GM12891 (cell line): ENCODE data around the gene SLC25A20.
A peak's percentile ranks its signal among the peaks of the same experiment; 100 is the strongest.

Experiments
- DNase-seq: peaks from one replicate; pipeline ENCODE4 v3.0.0; 2011; ENCODE audit warnings: low spot score; ENCODE audit not compliant: insufficient read length
- FAIRE-seq: peaks from 2 replicates; lab custom pipeline; 2011; peaks lifted over from hg19 to GRCh38; lab: Jason Lieb, UNC
- PAX5 ChIP-seq: IDR thresholded peaks from 2 replicates; pipeline ENCODE4 v1.6.1; 2011; ENCODE audit warnings: low read length, moderate library complexity, mild to moderate bottlenecking; ENCODE audit not compliant: insufficient read depth, severe bottlenecking
- POLR2A ChIP-seq: IDR thresholded peaks from 2 replicates; pipeline ENCODE4 v1.6.1; 2011; ENCODE audit warnings: low read depth, low read length, control low read depth
- POLR2AphosphoS5 ChIP-seq: IDR thresholded peaks from 2 replicates; pipeline ENCODE4 v1.6.1; 2011; ENCODE audit warnings: low read depth, low read length, control low read depth
- POU2F2 ChIP-seq: IDR thresholded peaks from 2 replicates; pipeline ENCODE4 v1.6.1; 2011; ENCODE audit warnings: low read depth, mild to moderate bottlenecking, control low read depth, low read length, moderate library complexity
- SPI1 ChIP-seq: IDR thresholded peaks from 2 replicates; pipeline ENCODE4 v1.6.1; 2011; ENCODE audit warnings: low read depth, low read length, control low read depth
- TAF1 ChIP-seq: IDR thresholded peaks from 2 replicates; pipeline ENCODE4 v1.6.1; 2011; ENCODE audit warnings: low read depth, low read length, control low read depth

The SLC25A20 gene

GRCh38 chr3:48877671-48878070 is 21.0 kb downstream of the SLC25A20 start:
- TF ChIP-seq SPI1 (no peak; the same call in 1 of the 2 replicates), POU2F2 (no peak), POLR2AphosphoS5 (no peak), POLR2A (no peak), TAF1 (no peak), PAX5 (no peak)
- FAIRE-seq = no peak
- no peak for DNase-seq

- FAIRE-seq (no peak), DNase-seq (no peak)
- no peak for TF ChIP-seq PAX5
- TF ChIP-seq SPI1 = no peak
- no peak for TF ChIP-seq POU2F2
- no peak for TF ChIP-seq POLR2A
Observed at GRCh38 chr3:48863122-48863521, 35.6 kb downstream of the SLC25A20 start.

DNA sequence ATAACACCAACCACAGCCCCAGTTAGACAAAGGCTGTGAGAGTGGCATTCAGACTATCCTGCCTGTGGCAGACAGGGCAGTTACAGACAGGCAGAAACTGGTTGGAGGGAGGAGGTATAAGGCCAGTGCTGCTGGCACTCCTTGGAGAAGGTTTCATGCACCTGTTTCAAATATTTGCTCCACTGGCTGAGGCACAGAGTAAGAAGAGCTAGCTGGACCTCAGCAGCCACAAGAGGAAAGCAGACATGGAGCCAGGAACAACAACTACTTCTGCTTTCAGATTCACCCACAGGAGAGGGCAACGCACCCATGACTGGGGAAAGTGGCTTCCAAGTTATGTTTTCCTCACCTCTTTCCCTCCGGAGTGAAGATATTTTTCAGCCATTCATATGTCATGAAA is 39.5 kb downstream of the SLC25A20 start:
- peak; percentile 43 for FAIRE-seq
- no peak for DNase-seq
- TF ChIP-seq POLR2A = no peak
- TF ChIP-seq POU2F2 = no peak
- no peak for TF ChIP-seq SPI1
- TF ChIP-seq POLR2AphosphoS5 = no peak
- no peak for TF ChIP-seq PAX5
- TF ChIP-seq TAF1 = no peak

DNA sequence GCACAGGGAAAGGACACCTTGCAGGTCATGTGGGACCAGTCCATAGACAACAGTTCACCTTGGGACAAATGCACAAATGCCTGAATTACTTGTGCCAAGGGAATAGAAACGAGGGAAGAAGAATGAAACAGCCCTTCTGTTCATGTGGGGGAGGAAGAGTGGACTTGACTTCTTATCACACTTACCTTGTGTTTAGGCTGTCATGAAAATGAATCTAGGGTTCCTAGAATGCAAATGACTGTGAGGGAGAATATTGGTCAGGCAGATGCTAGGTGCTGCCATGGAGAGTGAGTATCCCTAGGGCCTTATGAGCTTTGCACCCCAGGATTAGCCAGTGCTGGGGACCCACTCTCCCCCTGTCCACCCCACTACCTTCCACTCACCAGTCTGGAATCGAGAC is 40.0 kb downstream of the SLC25A20 start:
- FAIRE-seq (no peak), DNase-seq (no peak)
- TF ChIP-seq POLR2AphosphoS5 (no peak), TAF1 (no peak), POU2F2 (no peak), SPI1 (no peak), POLR2A (no peak), PAX5 (no peak)

DNA sequence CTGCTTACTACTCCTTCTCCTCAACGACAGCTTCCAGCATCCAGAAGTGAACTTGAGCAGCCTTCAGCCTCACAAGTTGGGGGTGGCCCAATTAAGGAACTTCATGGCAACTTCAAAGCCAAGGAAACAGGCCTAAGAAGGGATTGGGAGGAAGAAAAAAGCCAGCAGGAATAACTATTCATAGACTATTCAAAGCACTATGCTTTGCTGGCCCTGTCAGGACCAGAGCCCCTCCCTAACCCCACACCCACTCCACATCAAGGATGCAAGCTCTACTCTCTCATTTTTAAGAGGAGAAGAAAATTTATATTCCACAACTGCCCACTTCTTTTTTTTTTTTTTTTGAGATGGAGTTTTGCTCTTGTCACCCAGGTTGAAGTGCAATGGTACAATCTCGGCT is 41.0 kb downstream of the SLC25A20 start:
- FAIRE-seq = no peak
- TF ChIP-seq POU2F2 = no peak
- TF ChIP-seq POLR2A = no peak
- TF ChIP-seq SPI1 = no peak
- no peak for TF ChIP-seq TAF1
- no peak for DNase-seq

GRCh38 chr3:48856469-48856868 is 42.2 kb downstream of the SLC25A20 start:
- DNase-seq = no peak
- FAIRE-seq = no peak
- TF ChIP-seq POLR2AphosphoS5 (no peak), SPI1 (no peak), TAF1 (no peak), POLR2A (no peak), PAX5 (no peak), POU2F2 (no peak)

DNA sequence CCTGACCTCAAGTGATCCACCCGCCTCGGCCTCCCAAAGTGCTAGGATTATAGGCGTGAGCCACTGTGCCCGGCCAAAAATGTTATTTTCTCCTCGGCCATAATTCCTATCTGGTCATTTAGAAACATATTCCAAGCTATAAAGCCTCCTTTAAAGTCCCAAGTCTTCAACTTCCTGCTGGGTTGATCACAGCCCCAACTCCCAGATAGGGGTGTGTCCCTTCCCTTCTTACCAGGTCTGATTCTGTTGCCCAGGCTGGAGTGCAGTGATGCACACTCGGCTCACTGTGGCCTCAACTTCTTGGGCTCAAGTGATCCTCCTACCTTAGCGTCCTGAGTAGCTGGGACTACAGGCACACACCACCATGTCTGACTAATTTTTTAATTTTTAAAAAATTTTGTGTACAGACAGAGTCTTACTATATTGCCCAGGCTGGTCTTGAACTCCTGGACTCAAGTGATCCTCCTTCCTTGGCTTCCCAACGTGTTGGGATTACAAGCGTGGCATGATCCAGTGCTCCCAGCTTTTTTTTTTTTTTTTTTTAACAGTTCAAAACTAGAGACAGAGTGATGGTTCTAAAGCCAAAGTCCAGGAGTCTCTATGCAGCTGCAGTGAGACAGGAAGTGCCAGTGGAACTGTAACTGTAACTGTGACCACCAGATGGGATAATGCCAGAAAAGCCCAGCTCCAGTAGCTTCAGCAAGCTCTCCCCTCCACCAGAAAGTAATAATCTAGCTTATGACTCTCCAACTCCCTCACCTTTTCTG is 42.8 kb downstream of the SLC25A20 start:
- FAIRE-seq (no peak), DNase-seq (no peak)
- TF ChIP-seq SPI1 = no peak
- TF ChIP-seq POLR2AphosphoS5 = no peak
- TF ChIP-seq PAX5 = no peak
- TF ChIP-seq POU2F2 = no peak

DNA sequence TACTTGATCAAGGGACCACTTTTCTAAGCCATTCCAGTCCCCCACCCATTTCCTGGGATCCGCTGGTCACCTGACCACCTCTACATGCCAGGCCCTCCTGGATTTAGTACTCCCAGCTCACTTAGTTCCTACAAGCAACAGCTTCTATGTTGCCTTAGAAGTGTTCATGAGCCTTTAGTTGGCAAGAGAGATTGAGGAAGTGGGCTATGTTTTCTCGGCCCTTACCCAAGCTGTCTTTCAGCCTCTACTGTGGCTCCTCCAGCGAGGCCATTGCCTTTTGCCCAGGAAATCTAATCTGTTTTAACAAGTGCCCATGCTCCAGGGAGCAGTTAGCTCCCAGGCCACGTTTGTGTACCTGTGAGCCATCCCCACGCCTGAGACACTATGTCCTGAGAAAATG is 46.5 kb downstream of the SLC25A20 start:
- no peak for TF ChIP-seq POLR2AphosphoS5
- no peak for TF ChIP-seq POLR2A
- TF ChIP-seq TAF1 = no peak
- no peak for TF ChIP-seq SPI1
- TF ChIP-seq PAX5 = no peak
- no peak for TF ChIP-seq POU2F2
- no peak for DNase-seq
- no peak for FAIRE-seq

GRCh38 chr3:48851407-48851806 is 47.3 kb downstream of the SLC25A20 start:
- DNase-seq = no peak
- TF ChIP-seq POLR2A (no peak), POLR2AphosphoS5 (no peak), TAF1 (no peak), SPI1 (no peak), PAX5 (no peak), POU2F2 (no peak)
- FAIRE-seq = no peak

DNA sequence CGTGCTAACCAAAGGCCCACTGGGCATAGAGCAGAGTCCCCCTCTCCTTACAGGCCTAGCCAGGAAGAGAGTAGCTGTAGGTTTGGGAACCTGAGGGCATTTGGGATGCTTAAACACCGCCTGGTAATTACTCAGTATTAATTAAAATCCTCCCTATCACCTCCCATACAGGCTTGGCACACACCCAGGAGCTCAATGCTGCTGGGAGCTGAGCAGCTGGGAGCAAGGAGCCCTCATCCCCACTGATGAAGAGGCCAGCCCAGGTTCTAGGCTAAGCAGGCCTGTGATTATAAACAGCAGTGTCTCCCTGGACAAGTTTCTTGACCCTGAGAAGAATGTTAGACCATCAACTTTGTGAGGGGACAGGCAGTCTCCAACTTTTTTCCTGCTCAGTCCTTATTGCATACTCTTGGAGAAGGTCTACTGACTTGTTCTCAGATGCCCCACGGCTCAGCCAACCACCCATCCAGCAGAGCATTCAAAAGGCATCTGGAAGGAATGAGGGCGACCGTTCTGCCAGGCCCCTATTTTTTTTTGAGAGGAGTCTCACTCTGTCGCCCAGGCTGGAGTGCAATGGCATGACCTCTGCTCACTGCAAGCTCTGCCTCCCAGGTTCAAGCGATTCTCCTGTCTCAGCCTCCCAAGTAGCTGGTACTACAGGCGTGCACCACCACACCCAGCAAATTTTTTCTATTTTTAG is 49.7 kb downstream of the SLC25A20 start:
- FAIRE-seq (no peak), DNase-seq (no peak)
- TF ChIP-seq PAX5 (no peak), TAF1 (no peak), POU2F2 (no peak), POLR2A (no peak), POLR2AphosphoS5 (no peak), SPI1 (no peak)
